GM12878 (cell line): Measurements from ENCODE around the gene MEAK7. TPM values are rescaled to one million over a fixed set of nuclear protein-coding genes. Genes with fewer than 3 reads are reported as not detected.

ENCODE experiments used
- CHD4 ChIP-seq: fragments of 200-600 bp; sonication (generic); IDR thresholded peaks from 2 replicates; pipeline ENCODE4 v1.6.1; 2016; ENCODE audit warnings: mild to moderate bottlenecking
- DPF2 ChIP-seq: fragments of 450-650 bp; IDR thresholded peaks from 2 replicates; pipeline ENCODE4 v1.6.1; 2017; ENCODE audit warnings: mild to moderate bottlenecking
- ETV6 ChIP-seq, 2 experiments: fragments of 450-650 bp in 1 of 2; IDR thresholded peaks in 1 of 2; conservative IDR thresholded peaks in 1 of 2; 2 replicates each; pipeline ENCODE4 v1.6.1; 2014; ENCODE audit warnings: antibody characterized with exemption in 1 of 2, borderline replicate concordance in 1 of 2, low read depth in 1 of 2, mild to moderate bottlenecking in 1 of 2, moderate library complexity in 1 of 2
- EZH2 ChIP-seq: IDR thresholded peaks from 2 replicates; pipeline ENCODE4 v1.6.1; 2012; ENCODE audit warnings: low read depth, mild to moderate bottlenecking, control low read depth, inconsistent platforms, low read length, borderline replicate concordance; ENCODE audit not compliant: control insufficient read depth
- FOS ChIP-seq: IDR thresholded peaks from 3 replicates; pipeline ENCODE4 v1.6.1; 2011; ENCODE audit warnings: borderline replicate concordance; ENCODE audit not compliant: insufficient read length; ENCODE audit errors: extremely low read depth
- GABPA ChIP-seq: IDR thresholded peaks from 2 replicates; pipeline ENCODE4 v1.6.1; 2014; ENCODE audit warnings: antibody characterized with exemption, low read depth, mild to moderate bottlenecking, inconsistent platforms
- GATAD2B ChIP-seq: fragments of 450-650 bp; conservative IDR thresholded peaks from 2 replicates; pipeline ENCODE4 v1.6.1; 2017; ENCODE audit warnings: low read depth, mild to moderate bottlenecking, moderate library complexity
- IKZF1 ChIP-seq: fragments of 450-650 bp; conservative IDR thresholded peaks from 2 replicates; pipeline ENCODE4 v1.6.1; 2017; ENCODE audit warnings: antibody characterized with exemption, mild to moderate bottlenecking
- KDM1A ChIP-seq: fragments of 200-600 bp; sonication (generic); IDR thresholded peaks from 2 replicates; pipeline ENCODE4 v1.6.1; 2016; ENCODE audit warnings: borderline replicate concordance
- KLF5 ChIP-seq: fragments of 450-650 bp; IDR thresholded peaks from 2 replicates; pipeline ENCODE4 v1.6.1; 2014; ENCODE audit warnings: mild to moderate bottlenecking; ENCODE audit not compliant: partially characterized antibody
- MYC ChIP-seq: IDR thresholded peaks from 2 replicates; pipeline ENCODE4 v1.6.1; 2011; ENCODE audit warnings: mild to moderate bottlenecking, low read length, moderate library complexity, inconsistent platforms; ENCODE audit not compliant: insufficient read depth, insufficient replicate concordance, insufficient read length, severe bottlenecking
- NR2F1 ChIP-seq: fragments of 450-650 bp; conservative IDR thresholded peaks from 2 replicates; pipeline ENCODE4 v1.6.1; 2017; ENCODE audit warnings: mild to moderate bottlenecking
- PAX8 ChIP-seq: fragments of 450-650 bp; IDR thresholded peaks from 2 replicates; pipeline ENCODE4 v1.6.1; 2017; ENCODE audit warnings: mild to moderate bottlenecking, moderate library complexity
- POLR2AphosphoS5 ChIP-seq: IDR thresholded peaks from 2 replicates; pipeline ENCODE4 v1.6.1; 2011; ENCODE audit warnings: mild to moderate bottlenecking, low read length, inconsistent platforms
- RFX5 ChIP-seq: IDR thresholded peaks from 2 replicates; pipeline ENCODE4 v1.6.1; 2011; ENCODE audit warnings: low read depth, low read length, improper control_type of control experiment
- SIN3A ChIP-seq: IDR thresholded peaks from 2 replicates; pipeline ENCODE4 v1.6.1; 2012; ENCODE audit warnings: low read depth, low read length, improper control_type of control experiment
- SPI1 ChIP-seq: IDR thresholded peaks from 2 replicates; pipeline ENCODE4 v1.6.1; 2011; ENCODE audit warnings: low read depth, mild to moderate bottlenecking, low read length, moderate library complexity, borderline replicate concordance; ENCODE audit not compliant: insufficient read depth
- SREBF1 ChIP-seq: IDR thresholded peaks from 2 replicates; pipeline ENCODE4 v1.6.1; 2012; ENCODE audit warnings: mild to moderate bottlenecking, low read length
- SREBF2 ChIP-seq: IDR thresholded peaks from 2 replicates; pipeline ENCODE4 v1.6.1; 2012; ENCODE audit warnings: mild to moderate bottlenecking, low read length
- SUPT20H ChIP-seq: IDR thresholded peaks from 2 replicates; pipeline ENCODE4 v1.6.1; 2011; ENCODE audit warnings: low read depth, mild to moderate bottlenecking, low read length, moderate library complexity, borderline replicate concordance; ENCODE audit not compliant: control insufficient read depth
- TCF3 ChIP-seq: IDR thresholded peaks from 2 replicates; pipeline ENCODE4 v1.6.1; 2012; ENCODE audit warnings: low read depth, mild to moderate bottlenecking, low read length, borderline replicate concordance; ENCODE audit not compliant: insufficient read depth
- ZBED1 ChIP-seq: IDR thresholded peaks from 2 replicates; pipeline ENCODE4 v1.6.1; 2016; ENCODE audit warnings: borderline replicate concordance
- ZNF24 ChIP-seq: fragments of 450-650 bp; IDR thresholded peaks from 2 replicates; pipeline ENCODE4 v1.6.1; 2017; ENCODE audit warnings: antibody characterized with exemption, mild to moderate bottlenecking
- ZNF274 ChIP-seq: IDR thresholded peaks from one replicate; pipeline ENCODE4 v1.8.0; 2011; ENCODE audit not compliant: insufficient read length, insufficient read depth
- ZSCAN29 ChIP-seq: fragments of 450-650 bp; IDR thresholded peaks from 2 replicates; pipeline ENCODE4 v1.6.1; 2017; ENCODE audit warnings: mild to moderate bottlenecking, moderate library complexity
- polyA plus RNA-seq, 11 experiments: library from polyadenylated mRNA; depleted of rRNA in 4 of 11; unstranded in 6 of 11; stranded (reverse) in 5 of 11; fragments of >200 nt; fragmentation: Nextera tagmentation in 4 of 11; fragmentation: Illumina TruSeq in 1 of 11; extraction: Ambion mirVana in 4 of 11; extraction: Trizol in 1 of 11; gene quantifications; 1 replicate in 1 of 11; 2 replicates in 10 of 11; pipeline versions ENCODE4 v1.2.1 to v1.2.3, GENCODE V29; 2011 to 2016; ENCODE audit warnings: inconsistent platforms in 2 of 11, missing spikeins in 2 of 11, low read depth in 1 of 11
- total RNA-seq, 4 experiments: library from RNA; depleted of rRNA in 3 of 4; stranded (reverse); fragments of >200 nt in 3 of 4; fragmentation: Illumina TruSeq in 1 of 4; extraction: Trizol in 1 of 4; gene quantifications; 2 replicates each; pipeline versions ENCODE4 v1.2.1 to v1.2.3, GENCODE V29; 2013 to 2021
- TF ChIP-seq, protein P1 (sequence below): IDR thresholded peaks from 2 replicates; pipeline ENCODE4 v1.6.1; 2012; ENCODE audit warnings: mild to moderate bottlenecking, low read depth, low read length
- TF ChIP-seq, protein P2 (sequence below): fragments of 450-650 bp; IDR thresholded peaks from 2 replicates; pipeline ENCODE4 v1.6.1; 2017; ENCODE audit warnings: low read depth, mild to moderate bottlenecking, moderate library complexity

MEAK7 gene
- total and polyA plus RNA-seq, 10 of the 15 experiments (the other 5 are each of a cell fraction or from before 2014, with no cell fraction given): 1.4 to 11.9 (median 6.4) TPM

DNA sequence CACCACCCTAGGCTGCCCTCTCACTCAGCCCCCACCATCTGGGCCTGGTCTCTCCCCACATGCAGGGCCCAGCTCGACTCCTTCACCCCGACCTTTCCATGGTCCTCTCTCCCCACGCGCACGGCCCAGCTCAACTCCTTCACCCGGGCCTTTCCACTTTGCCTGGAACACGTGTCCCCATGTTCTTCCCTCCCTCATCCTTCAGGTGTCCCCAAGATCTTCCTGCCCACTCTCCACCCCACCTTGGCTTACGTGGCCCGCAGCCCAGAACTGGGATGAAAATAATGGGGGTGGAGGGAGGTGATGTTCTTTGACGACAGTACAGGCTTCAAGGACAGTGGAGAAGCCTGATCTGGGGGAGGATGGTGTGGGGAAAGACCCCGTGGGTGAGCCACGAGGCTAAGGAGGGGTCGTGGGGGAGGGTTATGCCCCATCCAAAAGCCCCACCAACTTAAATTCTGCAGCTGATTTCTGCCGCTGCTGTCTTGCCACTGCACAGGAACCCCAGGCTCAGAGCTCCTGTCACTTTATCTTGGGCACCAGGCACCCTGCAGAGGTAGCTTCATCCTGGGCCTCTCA is 9.9 kb upstream of the MEAK7 start (continued):
- no peak for TF ChIP-seq MYC
- no peak for TF ChIP-seq SPI1
- TF ChIP-seq POLR2AphosphoS5: peak; percentile 55
- TF ChIP-seq GABPA: no peak
- TF ChIP-seq FOS: no peak
- no peak for TF ChIP-seq PAX8
- no peak for TF ChIP-seq KLF5
- no peak for TF ChIP-seq CHD4
- no peak for TF ChIP-seq ZNF274
- no peak for TF ChIP-seq RFX5
- no peak for TF ChIP-seq SREBF1
- no peak for TF ChIP-seq TCF3
- no peak for TF ChIP-seq EZH2
- TF ChIP-seq, protein P1, sequence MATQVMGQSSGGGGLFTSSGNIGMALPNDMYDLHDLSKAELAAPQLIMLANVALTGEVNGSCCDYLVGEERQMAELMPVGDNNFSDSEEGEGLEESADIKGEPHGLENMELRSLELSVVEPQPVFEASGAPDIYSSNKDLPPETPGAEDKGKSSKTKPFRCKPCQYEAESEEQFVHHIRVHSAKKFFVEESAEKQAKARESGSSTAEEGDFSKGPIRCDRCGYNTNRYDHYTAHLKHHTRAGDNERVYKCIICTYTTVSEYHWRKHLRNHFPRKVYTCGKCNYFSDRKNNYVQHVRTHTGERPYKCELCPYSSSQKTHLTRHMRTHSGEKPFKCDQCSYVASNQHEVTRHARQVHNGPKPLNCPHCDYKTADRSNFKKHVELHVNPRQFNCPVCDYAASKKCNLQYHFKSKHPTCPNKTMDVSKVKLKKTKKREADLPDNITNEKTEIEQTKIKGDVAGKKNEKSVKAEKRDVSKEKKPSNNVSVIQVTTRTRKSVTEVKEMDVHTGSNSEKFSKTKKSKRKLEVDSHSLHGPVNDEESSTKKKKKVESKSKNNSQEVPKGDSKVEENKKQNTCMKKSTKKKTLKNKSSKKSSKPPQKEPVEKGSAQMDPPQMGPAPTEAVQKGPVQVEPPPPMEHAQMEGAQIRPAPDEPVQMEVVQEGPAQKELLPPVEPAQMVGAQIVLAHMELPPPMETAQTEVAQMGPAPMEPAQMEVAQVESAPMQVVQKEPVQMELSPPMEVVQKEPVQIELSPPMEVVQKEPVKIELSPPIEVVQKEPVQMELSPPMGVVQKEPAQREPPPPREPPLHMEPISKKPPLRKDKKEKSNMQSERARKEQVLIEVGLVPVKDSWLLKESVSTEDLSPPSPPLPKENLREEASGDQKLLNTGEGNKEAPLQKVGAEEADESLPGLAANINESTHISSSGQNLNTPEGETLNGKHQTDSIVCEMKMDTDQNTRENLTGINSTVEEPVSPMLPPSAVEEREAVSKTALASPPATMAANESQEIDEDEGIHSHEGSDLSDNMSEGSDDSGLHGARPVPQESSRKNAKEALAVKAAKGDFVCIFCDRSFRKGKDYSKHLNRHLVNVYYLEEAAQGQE: no peak
- TF ChIP-seq ZSCAN29: no peak
- TF ChIP-seq, protein P2, sequence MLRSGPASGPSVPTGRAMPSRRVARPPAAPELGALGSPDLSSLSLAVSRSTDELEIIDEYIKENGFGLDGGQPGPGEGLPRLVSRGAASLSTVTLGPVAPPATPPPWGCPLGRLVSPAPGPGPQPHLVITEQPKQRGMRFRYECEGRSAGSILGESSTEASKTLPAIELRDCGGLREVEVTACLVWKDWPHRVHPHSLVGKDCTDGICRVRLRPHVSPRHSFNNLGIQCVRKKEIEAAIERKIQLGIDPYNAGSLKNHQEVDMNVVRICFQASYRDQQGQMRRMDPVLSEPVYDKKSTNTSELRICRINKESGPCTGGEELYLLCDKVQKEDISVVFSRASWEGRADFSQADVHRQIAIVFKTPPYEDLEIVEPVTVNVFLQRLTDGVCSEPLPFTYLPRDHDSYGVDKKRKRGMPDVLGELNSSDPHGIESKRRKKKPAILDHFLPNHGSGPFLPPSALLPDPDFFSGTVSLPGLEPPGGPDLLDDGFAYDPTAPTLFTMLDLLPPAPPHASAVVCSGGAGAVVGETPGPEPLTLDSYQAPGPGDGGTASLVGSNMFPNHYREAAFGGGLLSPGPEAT: no peak
- TF ChIP-seq ZNF24: no peak
- TF ChIP-seq KDM1A: no peak
- TF ChIP-seq ZBED1: no peak
- TF ChIP-seq SIN3A: no peak
- no peak for TF ChIP-seq NR2F1
- no peak for TF ChIP-seq ETV6 (conservative IDR thresholded peaks at IDR 0.05 in 1 of 2, IDR thresholded peaks at IDR 0.05 in 1 of 2; ENCODE audit: borderline replicate concordance in 1 of 2, low read depth in 1 of 2)
- TF ChIP-seq DPF2: peak; percentile 57; the same call in 1 of the 2 replicates
- TF ChIP-seq GATAD2B: 0 out of 2 replicates have a peak, but pooled peaks have one; percentile 20
- TF ChIP-seq IKZF1: no peak; the same call in 1 of the 2 replicates
- no peak for TF ChIP-seq SUPT20H
- no peak for TF ChIP-seq SREBF2
